Sigmoid colon (tissue), 7 donors: ENCODE data around the gene REXO1. TPM values are rescaled to one million over a fixed set of nuclear protein-coding genes. Genes with fewer than 3 reads are reported as not detected.

ENCODE experiments used
- DNase-seq: peaks from one replicate; pipeline ENCODE4 v3.0.0-alpha.2; 2019
- H3K27ac ChIP-seq, 4 donors: fragments of 200-600 bp; sonication (generic); one replicate each; pipeline ENCODE4 v1.5.1; 2016 to 2019; ENCODE audit warnings: mild to moderate bottlenecking in 1 of 4
- H3K27me3 ChIP-seq, 3 donors: fragments of 200-600 bp; sonication (generic); one replicate each; pipeline ENCODE4 v1.5.1; 2019; ENCODE audit warnings: mild to moderate bottlenecking in 1 of 3
- H3K36me3 ChIP-seq, 4 donors: fragments of 200-600 bp; sonication (generic); one replicate each; pipeline ENCODE4 v1.5.1; 2016 to 2019
- H3K4me1 ChIP-seq, 4 donors: fragments of 200-600 bp; sonication (generic); one replicate each; pipeline ENCODE4 v1.5.1; 2017 to 2019
- H3K4me3 ChIP-seq, 4 donors: fragments of 200-600 bp; sonication (generic); one replicate each; pipeline ENCODE4 v1.5.1; 2017 to 2019; ENCODE audit warnings: mild to moderate bottlenecking in 2 of 4, moderate library complexity in 1 of 4
- H3K9me3 ChIP-seq, 4 donors: fragments of 200-600 bp in 3 of 4; sonication (generic) in 3 of 4; one replicate each; pipeline versions ENCODE4 v1.5.1 to v1.6.1; 2013 to 2019
- EP300 ChIP-seq, 4 donors: sonication (generic); formaldehyde crosslinking; IDR thresholded peaks; one replicate each; pipeline ENCODE4 v1.6.1; 2017; ENCODE audit warnings: antibody characterized with exemption in 4 of 4
- POLR2A ChIP-seq, 2 donors: fragments of 450-650 bp; IDR thresholded peaks; one replicate each; pipeline ENCODE4 v1.6.1; 2016; ENCODE audit warnings: antibody characterized with exemption in 2 of 2, mild to moderate bottlenecking in 2 of 2, moderate library complexity in 2 of 2
- POLR2AphosphoS5 ChIP-seq, 4 donors: sonication (generic); formaldehyde crosslinking; IDR thresholded peaks; one replicate each; pipeline ENCODE4 v1.6.1; 2017; ENCODE audit warnings: antibody characterized with exemption in 4 of 4
- WGBS, 2 donors: extraction: QIAGEN DNeasy Blood & Tissue Kit; methylation state at CpG; one replicate each; pipeline ENCODE4 v1.1.7; 2013; 5-methylcytosine and 5-hydroxymethylcytosine counted together
- intact Hi-C: fragments of 100-400 bp; cut with DNase I; formaldehyde crosslinking; loops from one replicate; pipeline ENCODE4 v1.15.1; 2023
- polyA plus RNA-seq, 3 donors: library from polyadenylated mRNA; stranded (reverse); fragments of 200-250 nt; gene quantifications; one replicate each; pipeline ENCODE4 v1.2.3, GENCODE V29; 2013
- total RNA-seq, 4 donors: library from RNA; depleted of rRNA; stranded (reverse); fragments of >200 nt; gene quantifications; one replicate each; pipeline ENCODE4 v1.1.0, GENCODE V29; 2016
- TF ChIP-seq, protein P1 (sequence below), 4 experiments: fragments of 450-650 bp in 3 of 4; fragments of 200-600 bp in 1 of 4; IDR thresholded peaks; one replicate each; pipeline ENCODE4 v1.5.1; 2016 to 2019; ENCODE audit warnings: antibody characterized with exemption in 4 of 4, mild to moderate bottlenecking in 3 of 4, moderate library complexity in 2 of 4
- donor health status: healthy with polysubstance abuse.
- donor health status: Bipolar disorder and iron deficiency.
- donor health status: healthy.

REXO1 gene
- total and polyA plus RNA-seq, 7 donors, result 8.6 to 61.8 (median 11.1) TPM

DNA sequence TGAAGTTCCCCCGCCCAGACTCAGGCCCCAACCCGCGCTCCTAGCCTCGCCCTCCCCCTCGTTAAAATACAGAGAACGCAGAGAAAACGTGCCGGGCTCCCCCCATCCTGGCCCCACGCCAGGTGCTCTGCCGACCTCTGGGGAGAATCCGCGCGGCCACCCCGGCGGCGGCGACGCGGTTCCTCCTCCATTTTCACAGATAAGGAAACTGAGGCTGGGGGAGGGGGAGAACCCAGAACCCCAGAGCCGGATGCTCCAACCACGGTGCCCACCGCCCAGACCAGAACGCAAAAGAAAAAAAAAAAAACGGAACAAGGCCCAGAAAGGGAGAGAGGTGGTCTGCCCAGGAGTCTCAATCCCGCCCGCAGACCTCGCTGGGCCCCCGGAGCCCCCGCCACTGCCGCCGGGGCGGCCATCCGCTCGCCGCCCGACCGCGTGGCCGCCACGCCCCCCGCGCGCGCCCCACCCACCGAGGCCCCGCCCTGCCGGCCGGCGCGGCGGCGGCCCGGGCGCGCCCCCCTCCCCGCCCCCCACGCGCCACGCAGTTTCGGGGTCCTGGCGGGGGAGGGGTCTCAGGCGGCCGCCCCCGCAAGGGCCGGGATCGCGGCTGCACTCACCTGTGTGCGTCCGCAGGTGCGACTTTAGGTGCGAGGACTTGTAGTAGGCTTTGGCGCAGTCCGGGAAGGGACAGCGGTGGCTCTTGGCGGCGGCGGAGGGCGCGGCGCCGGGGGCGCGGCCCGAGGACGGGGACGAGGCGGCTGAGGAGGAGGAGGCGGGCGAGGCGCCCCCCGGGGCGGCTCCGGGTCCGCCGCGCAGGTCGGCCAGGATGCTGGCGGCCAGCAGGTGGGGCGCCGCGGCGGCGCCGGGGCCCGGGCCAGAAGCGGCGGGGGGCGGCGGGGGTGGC is 14.4 kb upstream of the REXO1 start:
- intact Hi-C loops, result loop anchor here (5.0 kb wide), 1 partner anchor 235 kb away; the partner anchor contains the start of genes IZUMO4 and MOB3A
- Histone ChIP-seq H3K4me3 (peak overlapping the region; percentile 39 to 80 (median 74)), H3K27ac (peak overlapping the region; percentile 65 to 84 (median 83)), H3K4me1 (peaks cover 0 to 59% (median 49%) of the 10 kb centered on the region in 4 donors), H3K36me3 (no peaks in the 10 kb centered on the region), H3K27me3 (peaks cover 0 to 32% (median 5%) of the 10 kb centered on the region in 3 donors), H3K9me3 (no peaks in the 10 kb centered on the region)
- no peak for DNase-seq
- no peak for TF ChIP-seq EP300 (IDR thresholded peaks at IDR 0.05)
- no peak for TF ChIP-seq POLR2AphosphoS5 (IDR thresholded peaks at IDR 0.05)
- TF ChIP-seq, protein P1, sequence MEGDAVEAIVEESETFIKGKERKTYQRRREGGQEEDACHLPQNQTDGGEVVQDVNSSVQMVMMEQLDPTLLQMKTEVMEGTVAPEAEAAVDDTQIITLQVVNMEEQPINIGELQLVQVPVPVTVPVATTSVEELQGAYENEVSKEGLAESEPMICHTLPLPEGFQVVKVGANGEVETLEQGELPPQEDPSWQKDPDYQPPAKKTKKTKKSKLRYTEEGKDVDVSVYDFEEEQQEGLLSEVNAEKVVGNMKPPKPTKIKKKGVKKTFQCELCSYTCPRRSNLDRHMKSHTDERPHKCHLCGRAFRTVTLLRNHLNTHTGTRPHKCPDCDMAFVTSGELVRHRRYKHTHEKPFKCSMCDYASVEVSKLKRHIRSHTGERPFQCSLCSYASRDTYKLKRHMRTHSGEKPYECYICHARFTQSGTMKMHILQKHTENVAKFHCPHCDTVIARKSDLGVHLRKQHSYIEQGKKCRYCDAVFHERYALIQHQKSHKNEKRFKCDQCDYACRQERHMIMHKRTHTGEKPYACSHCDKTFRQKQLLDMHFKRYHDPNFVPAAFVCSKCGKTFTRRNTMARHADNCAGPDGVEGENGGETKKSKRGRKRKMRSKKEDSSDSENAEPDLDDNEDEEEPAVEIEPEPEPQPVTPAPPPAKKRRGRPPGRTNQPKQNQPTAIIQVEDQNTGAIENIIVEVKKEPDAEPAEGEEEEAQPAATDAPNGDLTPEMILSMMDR (IDR thresholded peaks at IDR 0.05), result no peak
- TF ChIP-seq POLR2A (IDR thresholded peaks at IDR 0.05), result no peak
- 1% methylated on average over 109 of the region's 109 CpGs for WGBS, 2 donors

DNA sequence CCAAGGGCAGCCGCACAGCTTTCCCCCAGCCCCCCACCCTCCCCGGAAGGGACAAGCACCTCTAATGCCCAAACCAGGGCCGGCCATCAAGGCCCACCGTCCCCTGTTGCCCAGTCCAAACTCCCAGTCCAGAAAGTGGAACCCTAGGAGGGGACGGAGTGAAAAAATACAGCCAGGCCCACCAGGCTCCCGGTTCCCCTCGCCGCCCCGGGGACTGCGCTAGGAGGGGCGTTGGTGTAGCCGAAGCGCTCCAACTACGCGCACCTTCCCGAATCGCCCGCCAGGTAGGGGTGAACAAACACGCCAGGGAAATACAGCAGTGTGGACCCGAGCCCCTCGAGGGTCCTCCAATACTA is 13.8 kb upstream of the REXO1 start:
- Histone ChIP-seq H3K4me1 (peaks cover 0 to 65% (median 55%) of the 10 kb centered on the region in 4 donors), H3K4me3 (peak overlapping the region; percentile 31 to 80 (median 74)), H3K36me3 (no peaks in the 10 kb centered on the region), H3K27me3 (peaks cover 0 to 38% (median 9%) of the 10 kb centered on the region in 3 donors), H3K9me3 (no peaks in the 10 kb centered on the region), H3K27ac (peak overlapping the region; percentile 57 to 84 (median 83))
- WGBS, 2 donors, result 1 to 4% methylated on average over 21 of the region's 21 CpGs
- no peak for DNase-seq
- no peak for TF ChIP-seq EP300 (IDR thresholded peaks at IDR 0.05)
- TF ChIP-seq, protein P1 (IDR thresholded peaks at IDR 0.05), result no peak
- TF ChIP-seq POLR2AphosphoS5 (IDR thresholded peaks at IDR 0.05), result no peak
- TF ChIP-seq POLR2A (IDR thresholded peaks at IDR 0.05), result no peak
- intact Hi-C loops, result loop anchor here (5.0 kb wide), 1 partner anchor 235 kb away; the partner anchor contains the start of genes IZUMO4 and MOB3A

DNA sequence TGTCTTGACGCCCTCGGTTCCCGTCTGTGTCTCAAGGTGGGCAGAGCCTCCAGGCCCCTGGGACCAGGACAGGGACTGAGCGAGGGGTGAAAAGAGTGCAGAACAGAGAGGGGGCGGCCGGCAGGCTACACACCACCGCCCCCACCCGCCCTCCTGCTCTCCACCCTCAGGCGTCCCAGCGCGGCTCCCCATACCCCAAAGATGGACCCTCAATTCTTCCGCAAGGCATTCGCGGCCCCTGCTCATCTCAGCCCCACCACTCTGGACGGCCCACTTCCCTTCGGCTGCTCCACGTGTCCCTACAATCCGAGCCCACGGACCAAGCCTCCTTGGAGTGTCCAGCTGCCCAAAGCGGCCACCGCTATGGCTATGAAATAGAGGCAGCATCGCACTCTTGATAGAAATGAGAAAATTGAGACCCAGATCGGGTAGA is 13.3 kb upstream of the REXO1 start:
- Histone ChIP-seq H3K36me3 (no peaks in the 10 kb centered on the region), H3K4me1 (peaks cover 0 to 70% (median 59%) of the 10 kb centered on the region in 4 donors), H3K9me3 (no peaks in the 10 kb centered on the region), H3K27ac (peak overlapping the region; percentile 57 to 84 (median 83)), H3K27me3 (peaks cover 0 to 41% (median 12%) of the 10 kb centered on the region in 3 donors), H3K4me3 (peak overlapping the region in 3 of 4 donors; percentile 74 to 80 (median 75))
- no peak for DNase-seq
- TF ChIP-seq POLR2A (IDR thresholded peaks at IDR 0.05) (no peak), EP300 (IDR thresholded peaks at IDR 0.05) (no peak), POLR2AphosphoS5 (IDR thresholded peaks at IDR 0.05) (no peak)
- TF ChIP-seq, protein P1 (IDR thresholded peaks at IDR 0.05), result no peak
- 13 to 44% methylated on average over 23 of the region's 23 CpGs for WGBS, 2 donors
- intact Hi-C loops, result loop anchor here (5.0 kb wide), 1 partner anchor 236 kb away; the partner anchor contains the start of genes IZUMO4 and MOB3A

DNA sequence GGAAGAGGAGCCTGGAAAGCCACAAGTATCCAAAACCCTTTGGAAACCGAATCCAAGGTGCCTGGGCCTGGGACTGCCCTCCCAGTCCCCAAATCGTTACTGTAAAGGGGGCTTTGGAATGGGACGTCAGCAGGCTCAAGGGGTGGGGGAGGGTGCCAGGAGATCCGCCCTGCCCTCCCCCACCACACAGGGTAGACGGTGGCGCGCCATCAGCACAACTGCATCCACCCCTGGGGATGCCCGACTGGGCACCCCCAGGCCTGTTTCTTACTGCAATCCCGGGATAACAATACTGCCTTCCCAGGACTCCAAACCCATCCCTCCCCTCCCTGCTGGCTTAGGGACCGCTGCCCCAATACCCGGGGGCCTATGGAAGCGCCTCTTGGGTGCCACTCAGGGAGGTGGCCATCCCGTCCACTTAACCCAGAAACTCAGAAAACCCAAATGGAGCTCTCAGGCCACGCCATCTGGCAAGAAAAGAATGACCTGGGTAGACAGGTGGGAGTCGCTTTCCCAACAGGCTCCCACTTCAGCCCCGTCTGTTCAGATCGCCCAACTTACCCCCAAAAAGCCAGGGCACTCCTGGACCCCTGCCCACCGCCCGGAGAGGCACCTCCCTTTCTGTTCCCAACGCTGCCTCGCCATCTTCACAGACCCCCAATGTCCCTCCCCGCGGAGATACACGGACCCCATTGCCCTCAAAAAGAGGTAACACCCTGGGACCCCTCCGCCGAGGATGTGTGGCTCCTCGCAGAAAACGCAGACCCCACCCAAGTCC is 12.7 kb upstream of the REXO1 start:
- no peaks in the 10 kb centered on the region for H3K9me3 ChIP-seq
- H3K36me3 ChIP-seq, result no peaks in the 10 kb centered on the region
- intact Hi-C loops, result loop anchor here (5.0 kb wide), 1 partner anchor 236 kb away; the partner anchor contains the start of genes IZUMO4 and MOB3A
- H3K4me1 ChIP-seq, result peaks cover 0 to 76% (median 65%) of the 10 kb centered on the region in 4 donors
- peak overlapping the region; percentile 57 to 84 (median 83) for H3K27ac ChIP-seq
- TF ChIP-seq, protein P1 (IDR thresholded peaks at IDR 0.05), result no peak
- TF ChIP-seq EP300 (IDR thresholded peaks at IDR 0.05) (no peak), POLR2AphosphoS5 (IDR thresholded peaks at IDR 0.05) (no peak), POLR2A (IDR thresholded peaks at IDR 0.05) (no peak)
- H3K27me3 ChIP-seq, result peaks cover 0 to 47% (median 18%) of the 10 kb centered on the region in 3 donors
- 24 to 66% methylated on average over 28 of the region's 28 CpGs for WGBS, 2 donors
- H3K4me3 ChIP-seq, result peak overlapping the region in 1 of 4 donors; percentile 74
- no peak for DNase-seq
